Measurements from ENCODE around the gene CCL1.

DNA sequence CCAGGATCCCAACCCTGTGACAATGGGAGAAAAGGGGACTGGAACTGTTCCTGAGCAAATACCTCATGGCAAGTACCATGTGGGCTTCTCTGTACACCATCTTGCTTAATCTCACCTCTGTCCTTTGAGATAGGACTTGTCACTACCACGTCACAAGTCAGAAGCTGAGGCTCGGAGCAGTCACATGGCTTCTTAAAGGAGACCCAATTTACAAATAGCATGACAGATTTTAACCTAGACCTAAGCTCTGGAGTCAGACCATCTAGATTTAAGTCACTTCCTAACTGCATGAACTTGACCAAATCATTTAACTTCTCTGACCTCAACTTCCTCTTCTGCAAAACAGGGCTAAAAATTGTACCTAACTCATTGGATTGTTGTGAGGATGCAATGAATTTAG, 36.0 kb upstream of the CCL1 start:
- TF ChIP-seq, protein P1, sequence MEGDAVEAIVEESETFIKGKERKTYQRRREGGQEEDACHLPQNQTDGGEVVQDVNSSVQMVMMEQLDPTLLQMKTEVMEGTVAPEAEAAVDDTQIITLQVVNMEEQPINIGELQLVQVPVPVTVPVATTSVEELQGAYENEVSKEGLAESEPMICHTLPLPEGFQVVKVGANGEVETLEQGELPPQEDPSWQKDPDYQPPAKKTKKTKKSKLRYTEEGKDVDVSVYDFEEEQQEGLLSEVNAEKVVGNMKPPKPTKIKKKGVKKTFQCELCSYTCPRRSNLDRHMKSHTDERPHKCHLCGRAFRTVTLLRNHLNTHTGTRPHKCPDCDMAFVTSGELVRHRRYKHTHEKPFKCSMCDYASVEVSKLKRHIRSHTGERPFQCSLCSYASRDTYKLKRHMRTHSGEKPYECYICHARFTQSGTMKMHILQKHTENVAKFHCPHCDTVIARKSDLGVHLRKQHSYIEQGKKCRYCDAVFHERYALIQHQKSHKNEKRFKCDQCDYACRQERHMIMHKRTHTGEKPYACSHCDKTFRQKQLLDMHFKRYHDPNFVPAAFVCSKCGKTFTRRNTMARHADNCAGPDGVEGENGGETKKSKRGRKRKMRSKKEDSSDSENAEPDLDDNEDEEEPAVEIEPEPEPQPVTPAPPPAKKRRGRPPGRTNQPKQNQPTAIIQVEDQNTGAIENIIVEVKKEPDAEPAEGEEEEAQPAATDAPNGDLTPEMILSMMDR (IDR thresholded peaks at IDR 0.05): no peak
- TF ChIP-seq POLR2AphosphoS5 (IDR thresholded peaks at IDR 0.05) (no peak), POLR2A (IDR thresholded peaks at IDR 0.05) (no peak)

Measured in prostate gland (tissue), 2 donors.